ENCODE measurements around the gene CYP2D6. TPM values are rescaled to one million over a fixed set of nuclear protein-coding genes. Genes with fewer than 3 reads are reported as not detected.
"Not testable (repeated sequence)": the region's sequence is repeated elsewhere in the genome, so short reads cannot be mapped to it uniquely, and the experiment has no call there.

Gene CYP2D6
- total RNA-seq, 1 experiment from 2014 or later, result 9.3 TPM

DNA sequence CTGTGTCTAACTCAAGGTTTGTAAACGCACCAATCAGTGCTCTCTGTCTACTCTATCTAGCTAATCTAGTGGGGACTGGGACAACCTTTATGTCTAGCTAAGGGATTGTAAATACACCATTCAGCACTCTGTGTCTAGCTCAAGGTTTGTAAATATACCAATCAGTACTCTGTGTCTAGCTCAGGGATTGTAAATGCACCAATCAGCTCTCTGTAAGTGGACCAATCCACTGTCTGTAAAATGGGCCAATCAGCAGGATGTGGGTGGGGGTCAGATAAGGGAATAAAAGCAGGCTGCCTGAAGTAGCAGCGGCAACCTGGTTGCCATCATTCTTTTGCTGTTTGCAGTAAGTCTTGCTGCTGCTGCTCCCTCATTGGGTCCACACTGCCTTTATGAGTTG lies 8.4 kb upstream of the CYP2D6 start:
- Mint-ChIP-seq H3K9me3 (ENCODE audit: low read depth, unreplicated experiment) (no peaks in the 10 kb centered on the region), H3K27me3 (ENCODE audit: unreplicated experiment) (no peaks in the 10 kb centered on the region), H3K4me1 (ENCODE audit: low read depth, unreplicated experiment) (no peaks in the 10 kb centered on the region), H3K36me3 (ENCODE audit: insufficient read depth, unreplicated experiment) (peaks cover 22% of the 10 kb centered on the region), H3K27ac (ENCODE audit: unreplicated experiment) (no peak overlapping the region), H3K4me3 (ENCODE audit: low read depth, unreplicated experiment) (no peak overlapping the region)
- intact Hi-C loops (cut with micrococcal nuclease; ENCODE audit: unreplicated experiment), result no loop called here
- no peak for DNase-seq
- TF ChIP-seq, protein P1, sequence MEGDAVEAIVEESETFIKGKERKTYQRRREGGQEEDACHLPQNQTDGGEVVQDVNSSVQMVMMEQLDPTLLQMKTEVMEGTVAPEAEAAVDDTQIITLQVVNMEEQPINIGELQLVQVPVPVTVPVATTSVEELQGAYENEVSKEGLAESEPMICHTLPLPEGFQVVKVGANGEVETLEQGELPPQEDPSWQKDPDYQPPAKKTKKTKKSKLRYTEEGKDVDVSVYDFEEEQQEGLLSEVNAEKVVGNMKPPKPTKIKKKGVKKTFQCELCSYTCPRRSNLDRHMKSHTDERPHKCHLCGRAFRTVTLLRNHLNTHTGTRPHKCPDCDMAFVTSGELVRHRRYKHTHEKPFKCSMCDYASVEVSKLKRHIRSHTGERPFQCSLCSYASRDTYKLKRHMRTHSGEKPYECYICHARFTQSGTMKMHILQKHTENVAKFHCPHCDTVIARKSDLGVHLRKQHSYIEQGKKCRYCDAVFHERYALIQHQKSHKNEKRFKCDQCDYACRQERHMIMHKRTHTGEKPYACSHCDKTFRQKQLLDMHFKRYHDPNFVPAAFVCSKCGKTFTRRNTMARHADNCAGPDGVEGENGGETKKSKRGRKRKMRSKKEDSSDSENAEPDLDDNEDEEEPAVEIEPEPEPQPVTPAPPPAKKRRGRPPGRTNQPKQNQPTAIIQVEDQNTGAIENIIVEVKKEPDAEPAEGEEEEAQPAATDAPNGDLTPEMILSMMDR (IDR thresholded peaks at IDR 0.05; ENCODE audit: unreplicated experiment), result no peak
- no TSS peak for BruUV-seq (replicated peaks)
- CTCF ChIA-PET, result no interaction called here

DNA sequence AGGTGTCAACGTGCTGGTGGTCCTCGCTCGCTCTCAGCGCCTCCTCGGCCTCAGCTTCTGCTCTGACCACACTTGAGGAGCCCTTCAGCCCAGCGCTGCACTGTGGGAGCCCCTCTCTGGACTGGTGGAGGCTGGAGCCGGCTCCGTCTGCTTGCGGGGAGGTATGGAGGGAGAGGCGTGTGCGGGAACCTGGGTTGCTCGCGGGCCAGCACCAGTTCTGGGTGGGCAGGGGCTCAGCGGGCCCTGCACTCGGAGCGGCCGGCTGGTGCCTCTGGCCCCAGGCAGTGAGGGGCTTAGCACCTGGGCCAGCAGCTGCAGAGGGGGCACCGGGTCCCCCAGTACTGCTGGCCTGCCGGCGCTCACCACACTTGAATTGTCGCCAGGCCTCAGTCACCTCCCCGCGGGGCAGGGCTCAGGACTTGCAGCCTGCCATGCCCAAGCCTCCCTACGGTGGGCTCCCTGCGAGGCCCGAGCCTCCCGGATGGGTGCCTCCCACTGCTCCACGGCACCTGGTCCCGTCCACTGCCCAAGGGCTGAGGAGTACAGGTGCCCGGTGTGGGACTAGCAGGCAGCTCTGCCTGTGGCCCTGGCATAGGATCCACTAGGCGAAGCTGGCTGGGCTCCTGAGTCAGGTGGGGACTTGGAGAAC lies 7.6 kb upstream of the CYP2D6 start:
- TF ChIP-seq, protein P1 (IDR thresholded peaks at IDR 0.05; ENCODE audit: unreplicated experiment), result no peak
- Mint-ChIP-seq H3K36me3 (ENCODE audit: insufficient read depth, unreplicated experiment) (peaks cover 29% of the 10 kb centered on the region), H3K4me1 (ENCODE audit: low read depth, unreplicated experiment) (no peaks in the 10 kb centered on the region), H3K4me3 (ENCODE audit: low read depth, unreplicated experiment) (no peak overlapping the region), H3K27me3 (ENCODE audit: unreplicated experiment) (no peaks in the 10 kb centered on the region), H3K9me3 (ENCODE audit: low read depth, unreplicated experiment) (no peaks in the 10 kb centered on the region), H3K27ac (ENCODE audit: unreplicated experiment) (no peak overlapping the region)
- CTCF ChIA-PET, result no interaction called here
- no peak for DNase-seq
- intact Hi-C loops (cut with micrococcal nuclease; ENCODE audit: unreplicated experiment), result no loop called here
- no TSS peak for BruUV-seq (replicated peaks)

DNA sequence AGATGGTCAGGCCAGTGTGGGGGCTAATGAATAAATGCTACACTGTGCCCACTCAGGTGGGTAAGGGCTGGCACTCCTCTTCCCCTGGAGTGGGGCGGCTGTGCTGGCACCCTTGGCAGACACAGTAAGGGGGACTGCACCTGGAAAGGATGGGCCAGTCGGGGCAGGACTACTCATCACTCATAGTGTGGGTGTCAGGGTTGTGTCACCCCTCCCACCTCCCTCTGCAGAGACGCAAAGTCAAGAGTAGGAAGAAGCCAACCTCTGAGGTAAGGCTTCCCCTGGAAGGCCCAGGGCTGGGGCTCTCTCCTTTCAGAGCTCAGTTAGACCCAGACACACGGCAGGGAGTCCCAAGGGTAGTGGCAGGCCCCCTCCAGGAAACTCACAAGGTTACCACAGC lies 5.1 kb upstream of the CYP2D6 start:
- H3K4me3 Mint-ChIP-seq (ENCODE audit: low read depth, unreplicated experiment); BruUV-seq (replicated peaks); H3K27me3 Mint-ChIP-seq (ENCODE audit: unreplicated experiment); intact Hi-C loops (cut with micrococcal nuclease; ENCODE audit: unreplicated experiment); H3K9me3 Mint-ChIP-seq (ENCODE audit: low read depth, unreplicated experiment); DNase-seq; CTCF ChIA-PET; H3K4me1 Mint-ChIP-seq (ENCODE audit: low read depth, unreplicated experiment); H3K27ac Mint-ChIP-seq (ENCODE audit: unreplicated experiment): not testable (repeated sequence)
- peaks cover 35% of the 10 kb centered on the region for H3K36me3 Mint-ChIP-seq (ENCODE audit: insufficient read depth, unreplicated experiment)

DNA sequence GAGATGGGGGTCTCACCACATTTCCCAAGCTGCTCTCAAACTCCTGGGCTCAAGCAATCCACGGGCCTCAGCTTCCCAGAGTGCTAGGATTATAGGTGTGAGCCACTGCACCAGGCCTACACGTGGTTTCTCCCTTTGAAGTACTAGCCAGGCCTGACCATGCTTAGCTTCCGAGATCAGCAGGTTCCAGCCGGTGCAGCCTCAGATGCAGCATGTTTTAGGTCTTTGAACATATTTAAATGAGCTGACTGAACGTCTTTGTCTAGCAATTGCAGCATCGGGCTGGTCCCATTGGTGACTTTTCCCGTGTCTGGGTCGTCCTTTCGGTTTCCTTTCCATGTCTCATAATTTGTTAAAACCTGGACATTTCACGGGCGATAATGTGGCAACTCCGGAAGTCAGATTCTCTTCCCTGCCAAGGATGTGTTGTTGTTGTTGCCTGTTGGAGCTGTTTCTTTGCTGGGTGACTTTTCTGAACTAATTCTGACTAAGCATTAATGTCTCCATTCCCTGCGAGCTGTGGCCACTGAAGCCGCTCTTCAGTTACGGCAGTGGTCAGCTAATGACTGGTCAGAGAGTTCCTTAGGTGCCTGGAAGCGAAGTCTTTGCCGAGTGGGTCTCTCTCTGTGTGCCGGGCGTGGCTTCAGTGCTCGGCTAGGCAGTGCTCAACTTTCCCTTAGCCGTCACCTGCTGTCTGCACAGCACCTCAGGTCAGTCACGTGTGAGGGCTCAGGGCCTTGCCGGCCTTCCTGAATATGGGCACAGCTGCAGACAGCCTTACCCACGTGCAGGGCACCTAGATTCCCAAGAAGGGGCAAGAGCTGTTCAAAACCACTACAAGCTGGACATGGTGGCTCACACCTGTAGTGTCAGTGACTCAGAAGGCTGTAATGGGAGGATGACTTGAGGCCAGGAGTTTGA lies 3.8 kb upstream of the CYP2D6 start:
- TF ChIP-seq, protein P1 (IDR thresholded peaks at IDR 0.05; ENCODE audit: unreplicated experiment), result no peak
- H3K4me1 Mint-ChIP-seq (ENCODE audit: low read depth, unreplicated experiment), result peaks cover 8% of the 10 kb centered on the region
- H3K27me3 Mint-ChIP-seq (ENCODE audit: unreplicated experiment), result no peaks in the 10 kb centered on the region
- intact Hi-C loops (cut with micrococcal nuclease; ENCODE audit: unreplicated experiment), result no loop called here
- no peak for DNase-seq
- BruUV-seq (replicated peaks), result no TSS peak
- no peak overlapping the region for H3K27ac Mint-ChIP-seq (ENCODE audit: unreplicated experiment)
- no peak overlapping the region for H3K4me3 Mint-ChIP-seq (ENCODE audit: low read depth, unreplicated experiment)
- CTCF ChIA-PET, result interaction anchor here (0.6 kb wide), 2 partner anchors 84 to 238 kb away, joined by 3 to 4 read pairs; no protein-coding TSS in a partner anchor
- H3K36me3 Mint-ChIP-seq (ENCODE audit: insufficient read depth, unreplicated experiment), result peaks cover 45% of the 10 kb centered on the region
- H3K9me3 Mint-ChIP-seq (ENCODE audit: low read depth, unreplicated experiment), result no peaks in the 10 kb centered on the region

All from Calu3 (cell line).